Lower leg skin (tissue), 4 donors: ENCODE data around the gene PAXIP1. TPM values are rescaled to one million over a fixed set of nuclear protein-coding genes. Genes with fewer than 3 reads are reported as not detected.

Experiments
- DNase-seq, 2 donors: peaks; one replicate each; pipeline ENCODE4 v3.0.0-alpha.2; 2019; ENCODE audit warnings: low spot score in 2 of 2
- H3K4me3 ChIP-seq: fragments of 200-600 bp; sonication (generic); 2 replicates; pipeline ENCODE4 v1.5.1; 2017; ENCODE audit warnings: mild to moderate bottlenecking, low read depth; ENCODE audit not compliant: poor library complexity, severe bottlenecking
- CTCF ChIP-seq, 3 donors: fragments of 450-650 bp; IDR thresholded peaks; one replicate each; pipeline ENCODE4 v1.5.1; 2016; ENCODE audit warnings: antibody characterized with exemption in 3 of 3, mild to moderate bottlenecking in 3 of 3, moderate library complexity in 2 of 3
- POLR2A ChIP-seq, 2 donors: fragments of 450-650 bp; IDR thresholded peaks; one replicate each; pipeline ENCODE4 v1.6.1; 2016 to 2017; ENCODE audit warnings: antibody characterized with exemption in 2 of 2, mild to moderate bottlenecking in 1 of 2, moderate library complexity in 1 of 2
- WGBS, 2 donors: methylation state at CpG; one replicate each; pipeline ENCODE4 v1.1.5; 2018; 5-methylcytosine and 5-hydroxymethylcytosine counted together
- intact Hi-C: fragments of 100-400 bp; cut with DNase I; formaldehyde crosslinking; loops from one replicate; pipeline ENCODE4 v1.15.0; 2023; ENCODE audit warnings: low total_unique reads
- total RNA-seq, 4 donors: library from RNA; depleted of rRNA; stranded (reverse); fragments of >200 nt; gene quantifications; one replicate each; pipeline ENCODE4 v1.1.0, GENCODE V29; 2016

PAXIP1 gene
- total RNA-seq, 4 donors from 2014 or later: 10.0 to 14.1 (median 11.4) TPM

- H3K4me3 ChIP-seq: no peak overlapping the region
- no peak for DNase-seq
- intact Hi-C loops: no loop called here
- TF ChIP-seq POLR2A (IDR thresholded peaks at IDR 0.05): no peak
- no peak for TF ChIP-seq CTCF (IDR thresholded peaks at IDR 0.05)
- 37 to 47% methylated on average over 6 of the region's 6 CpGs for WGBS, 2 donors
These were observed 18.2 kb downstream of the PAXIP1 start for GRCh38 chr7:154984601-154985188.

- 71 to 86% methylated on average over 3 of the region's 3 CpGs for WGBS, 2 donors
- no peak overlapping the region for H3K4me3 ChIP-seq
- TF ChIP-seq CTCF (IDR thresholded peaks at IDR 0.05) (no peak), POLR2A (IDR thresholded peaks at IDR 0.05) (no peak)
- DNase-seq: no peak
- intact Hi-C loops: no loop called here
These were observed 24.9 kb downstream of the PAXIP1 start for GRCh38 chr7:154978017-154978416.

- intact Hi-C loops: no loop called here
- WGBS, 2 donors: 96 to 98% methylated on average over 6 of the region's 6 CpGs
- H3K4me3 ChIP-seq: no peak overlapping the region
- TF ChIP-seq CTCF (IDR thresholded peaks at IDR 0.05) (no peak), POLR2A (IDR thresholded peaks at IDR 0.05) (no peak)
- DNase-seq: no peak
These were observed 25.7 kb downstream of the PAXIP1 start for GRCh38 chr7:154977250-154977649.

GRCh38 chr7:154976844-154977243 lies 26.1 kb downstream of the PAXIP1 start:
- TF ChIP-seq CTCF (IDR thresholded peaks at IDR 0.05): no peak
- no peak for TF ChIP-seq POLR2A (IDR thresholded peaks at IDR 0.05)
- WGBS, 2 donors: 92 to 95% methylated on average over 4 of the region's 4 CpGs
- DNase-seq: no peak
- no peak overlapping the region for H3K4me3 ChIP-seq
- intact Hi-C loops: no loop called here

GRCh38 chr7:154975984-154976383 lies 26.9 kb downstream of the PAXIP1 start:
- TF ChIP-seq POLR2A (IDR thresholded peaks at IDR 0.05): no peak
- no peak for TF ChIP-seq CTCF (IDR thresholded peaks at IDR 0.05)
- intact Hi-C loops: no loop called here
- H3K4me3 ChIP-seq: no peak overlapping the region
- no peak for DNase-seq
- WGBS, 2 donors: 89 to 92% methylated on average over 7 of the region's 7 CpGs

- no peak overlapping the region for H3K4me3 ChIP-seq
- WGBS, 2 donors: 92 to 93% methylated on average over 7 of the region's 7 CpGs
- TF ChIP-seq CTCF (IDR thresholded peaks at IDR 0.05) (no peak), POLR2A (IDR thresholded peaks at IDR 0.05) (no peak)
- intact Hi-C loops: no loop called here
- DNase-seq: no peak
These were observed 29.5 kb downstream of the PAXIP1 start for GRCh38 chr7:154973381-154973780.
